Measurements from ENCODE around the gene SLC22A4. TPM values are rescaled to one million over a fixed set of nuclear protein-coding genes. Genes with fewer than 3 reads are reported as not detected.

Gene SLC22A4
- total RNA-seq, 1 experiment from 2014 or later, result 0.72 TPM

- Mint-ChIP-seq H3K36me3 (ENCODE audit: insufficient read depth in 1 of 3, low read depth in 3 of 3) (no peaks in the 10 kb centered on the region), H3K27ac (peak overlapping the region; percentile 62 to 95 (median 90)), H3K27me3 (ENCODE audit: low read depth) (no peaks in the 10 kb centered on the region), H3K4me1 (peaks cover 14 to 18% of the 10 kb centered on the region in 2 experiments), H3K9me3 (no peaks in the 10 kb centered on the region), H3K4me3 (peak overlapping the region; percentile 5 to 6; a peak in 1 of 5 replicates)
- TF ChIP-seq CTCF (conservative IDR thresholded peaks at IDR 0.05), result no peak
- peak overlapping the region; percentile 98 for H3K18ac ChIP-seq (ENCODE audit: insufficient read length, low read depth, low read length)
- H3T11ph ChIP-seq (ENCODE audit: low read length), result peak overlapping the region; percentile 20
- H2BK12ac ChIP-seq (ENCODE audit: insufficient read length, low read depth, low read length), result peak overlapping the region; percentile 88
- WGBS (ENCODE audit: extremely low coverage, insufficient read length, low lambda C conversion rate), result no CpG with 5 or more reads among the region's 11 CpGs
- no peaks in the 10 kb centered on the region for H4K20me1 ChIP-seq (ENCODE audit: control insufficient read depth, insufficient read depth, insufficient read length)
- H3K79me1 ChIP-seq (ENCODE audit: insufficient read depth, low read depth, low read length, poor library complexity, severe bottlenecking), result no peaks in the 10 kb centered on the region
- no peaks in the 10 kb centered on the region for H3K9me3 ChIP-seq (ENCODE audit: control insufficient read depth, low read depth, low read length)
- H3K23me2 ChIP-seq (ENCODE audit: insufficient read length, low read depth, low read length, poor library complexity, severe bottlenecking), result no peaks in the 10 kb centered on the region
- no peak overlapping the region for H2BK120ac ChIP-seq (ENCODE audit: low read depth, low read length, poor library complexity, severe bottlenecking)
- DNase-seq, result peak; percentile 71
- H2AFZ ChIP-seq (ENCODE audit: low read length), result peak overlapping the region; percentile 2
- H3K27me3 ChIP-seq (ENCODE audit: insufficient read depth, low read length), result no peaks in the 10 kb centered on the region
- H3K4ac ChIP-seq (ENCODE audit: low read depth, low read length), result no peak overlapping the region
- H4K8ac ChIP-seq (replicated peaks; ENCODE audit: insufficient read length, low read depth, low read length), result no peak overlapping the region
- no peak overlapping the region for H3K23ac ChIP-seq (ENCODE audit: insufficient read length, low read depth, low read length)
- no peak overlapping the region for H4K91ac ChIP-seq (ENCODE audit: insufficient read length, low read depth, low read length)
- peak overlapping the region; percentile 95 for H3K14ac ChIP-seq (ENCODE audit: insufficient read depth, low read length)
- no peaks in the 10 kb centered on the region for H3K79me2 ChIP-seq (ENCODE audit: insufficient read depth, low read length)
- peak overlapping the region; percentile 35 for H4K5ac ChIP-seq (ENCODE audit: insufficient read length, low read depth, low read length)
- H3K4me1 ChIP-seq (ENCODE audit: insufficient read depth, low read length), result no peaks in the 10 kb centered on the region
- H3K27ac ChIP-seq (ENCODE audit: insufficient read length, low read depth, low read length), result no peak overlapping the region
- H2BK20ac ChIP-seq (ENCODE audit: low read depth, low read length, poor library complexity, severe bottlenecking), result no peak overlapping the region
- no peak overlapping the region for H2BK5ac ChIP-seq (ENCODE audit: insufficient read length, low read length)
- H2AK5ac ChIP-seq (ENCODE audit: insufficient read length, low read length), result no peak overlapping the region
- no peak overlapping the region for H3K56ac ChIP-seq (ENCODE audit: insufficient read length, low read depth, low read length)
- H2BK15ac ChIP-seq (ENCODE audit: low read depth, low read length), result no peak overlapping the region
- H3K9ac ChIP-seq (ENCODE audit: extremely low read depth, insufficient read length, low read length), result no peak overlapping the region
- peak overlapping the region; percentile 20 for H3K4me2 ChIP-seq (ENCODE audit: insufficient read depth, insufficient read length, low read length)
Measured at GRCh38 chr5:132322266-132322665, 28.1 kb downstream of the SLC22A4 start.

Data from H9 (cell line).